Right cardiac atrium (tissue), 5 donors: ENCODE results near the gene DOK5. TPM values are rescaled to one million over a fixed set of nuclear protein-coding genes. Genes with fewer than 3 reads are reported as not detected.
A peak's percentile ranks its signal among the peaks of the same experiment; 100 is the strongest.

Experiments
- ATAC-seq, 2 donors: fragments of 200-7000 bp; cut with Tn5 transposase; one replicate each; pipeline versions ENCODE4 v1.8.0 to v1.9.1; 2020; ENCODE audit warnings: moderate library complexity in 2 of 2, mild to moderate bottlenecking in 1 of 2
- DNase-seq, 3 donors: peaks; one replicate each; pipeline ENCODE4 v3.0.0-alpha.2; 2020
- H3K27ac ChIP-seq: one replicate; pipeline ENCODE4 v1.5.1; 2013; ENCODE audit warnings: mild to moderate bottlenecking, low read length, control low read depth, moderate library complexity
- H3K27me3 ChIP-seq: one replicate; pipeline ENCODE4 v1.6.1; 2013; ENCODE audit not compliant: control insufficient read depth, insufficient read depth
- H3K4me1 ChIP-seq: one replicate; pipeline ENCODE4 v1.6.1; 2013; ENCODE audit warnings: low read length; ENCODE audit not compliant: control insufficient read depth, insufficient read depth
- H3K4me3 ChIP-seq: one replicate; pipeline ENCODE4 v1.5.1; 2013; ENCODE audit warnings: low read length, control low read depth
- H3K9me3 ChIP-seq: one replicate; pipeline ENCODE4 v1.6.1; 2013; ENCODE audit warnings: low read length; ENCODE audit not compliant: control insufficient read depth
- WGBS: extraction: QIAGEN DNeasy Blood & Tissue Kit; methylation state at CpG from one replicate; pipeline ENCODE4 v1.1.7; 2013; 5-methylcytosine and 5-hydroxymethylcytosine counted together
- intact Hi-C, 4 donors: fragments of 100-400 bp; cut with DNase I; formaldehyde crosslinking; loops; one replicate each; pipeline versions ENCODE4 v1.11.0 to v1.14.0; 2022 to 2023
- polyA plus RNA-seq: library from polyadenylated mRNA; stranded (reverse); fragments of 200-250 nt; gene quantifications from one replicate; pipeline ENCODE4 v1.2.3, GENCODE V29; 2013
- total RNA-seq, 4 donors: library from RNA; stranded (reverse); fragmentation: NEBNext Ultra II Directional; extraction: Animal tissue kit (Norgen Biotek cat#: 25700); gene quantifications; one replicate each; pipeline ENCODE4 v1.2.1, GENCODE V29; 2021
- donor health status: healthy with polysubstance abuse.
- donor health status: DM: no; HTN: yes; CAD: no.
- donor health status: DM: no; HTN: no; CAD: no.
- donor health status: DM: no; HTN: yes; CAD: no; lungs with severe emphysema.
- donor health status: DM: yes; HTN: yes; CAD: no.

DOK5 gene
- total and polyA plus RNA-seq, 5 donors, result 10.6 to 20.2 (median 16.0) TPM

- intact Hi-C loops, result no loop called here
Measured at GRCh38 chr20:54678253-54678652, 202.9 kb downstream of the DOK5 start.

DNA sequence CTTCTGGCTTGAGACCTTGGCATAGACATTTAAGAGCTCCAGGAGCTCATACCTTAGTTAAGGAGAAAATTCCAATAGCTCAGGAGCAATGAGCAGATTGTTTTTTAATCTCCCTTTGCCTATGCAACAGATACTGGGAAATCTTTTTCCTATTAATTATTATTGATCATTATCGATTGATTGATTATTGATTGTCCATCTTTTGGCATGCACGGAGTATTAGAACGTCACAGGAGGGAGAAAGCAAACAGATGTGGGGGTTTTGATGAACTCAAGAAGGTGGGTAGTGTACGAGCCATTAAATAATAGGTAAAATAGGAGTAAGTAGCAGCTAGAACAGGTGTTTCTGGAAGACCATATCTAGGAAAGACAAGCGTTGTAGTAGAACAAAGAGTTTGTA, 205.0 kb downstream of the DOK5 start:
- ATAC-seq (no peak), DNase-seq (no peak)
- H3K9me3 ChIP-seq, result no peaks in the 10 kb centered on the region
- H3K4me3 ChIP-seq, result no peak overlapping the region
- WGBS, result 39% methylated on average over 5 of the region's 5 CpGs
- intact Hi-C loops, result no loop called here
- no peaks in the 10 kb centered on the region for H3K27me3 ChIP-seq
- no peak overlapping the region for H3K27ac ChIP-seq
- no peaks in the 10 kb centered on the region for H3K4me1 ChIP-seq

More at GRCh38 chr20:54678253-54678652, 202.9 kb downstream of the DOK5 start:
- WGBS, result 69% methylated on average over 1 of the region's 1 CpG
- DNase-seq, result no peak
- no peaks in the 10 kb centered on the region for H3K4me1 ChIP-seq
- no peaks in the 10 kb centered on the region for H3K9me3 ChIP-seq
- no peaks in the 10 kb centered on the region for H3K27me3 ChIP-seq
- no peak overlapping the region for H3K27ac ChIP-seq
- no peak overlapping the region for H3K4me3 ChIP-seq
- ATAC-seq, result no peak

- Histone ChIP-seq H3K4me1 (no peaks in the 10 kb centered on the region), H3K27me3 (no peaks in the 10 kb centered on the region), H3K27ac (no peak overlapping the region), H3K9me3 (no peaks in the 10 kb centered on the region), H3K4me3 (no peak overlapping the region)
- intact Hi-C loops, result no loop called here
- WGBS, result 15% methylated on average over 14 of the region's 14 CpGs
- peak in 1 of 2 donors; percentile 33 for ATAC-seq
- DNase-seq, result peak in 2 of 3 donors; percentile 12 to 52
Measured at GRCh38 chr20:54680872-54681619, 205.7 kb downstream of the DOK5 start.

GRCh38 chr20:54681869-54682268, 206.5 kb downstream of the DOK5 start:
- H3K27me3 ChIP-seq, result no peaks in the 10 kb centered on the region
- no peaks in the 10 kb centered on the region for H3K9me3 ChIP-seq
- intact Hi-C loops, result no loop called here
- H3K27ac ChIP-seq, result no peak overlapping the region
- no peak overlapping the region for H3K4me3 ChIP-seq
- no peak for DNase-seq
- no peaks in the 10 kb centered on the region for H3K4me1 ChIP-seq
- 37% methylated on average over 6 of the region's 6 CpGs for WGBS
- ATAC-seq, result no peak

DNA sequence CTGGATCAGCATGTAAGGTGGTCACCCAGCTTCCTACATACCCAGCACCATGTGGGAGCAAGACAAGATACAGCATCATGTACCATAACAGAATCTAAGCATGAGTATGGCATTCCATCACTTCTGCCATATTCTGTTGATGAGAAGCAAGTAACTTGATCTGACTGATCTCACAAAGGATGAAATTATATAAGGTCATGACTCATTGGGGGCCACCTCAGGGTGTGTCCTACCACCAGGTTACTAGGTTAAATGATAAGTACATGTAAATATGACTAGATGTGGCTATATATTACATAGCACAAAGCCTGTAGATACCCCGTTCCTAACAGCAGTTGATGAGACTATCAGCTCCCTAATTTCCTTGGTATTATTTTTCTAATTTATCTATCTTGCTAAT, 213.1 kb downstream of the DOK5 start:
- no peak for ATAC-seq
- intact Hi-C loops, result no loop called here
- no peak overlapping the region for H3K4me3 ChIP-seq
- DNase-seq, result no peak
- WGBS, result 89% methylated on average over 1 of the region's 1 CpG
- no peaks in the 10 kb centered on the region for H3K4me1 ChIP-seq
- H3K27me3 ChIP-seq, result no peaks in the 10 kb centered on the region
- H3K27ac ChIP-seq, result no peak overlapping the region
- no peaks in the 10 kb centered on the region for H3K9me3 ChIP-seq

DNA sequence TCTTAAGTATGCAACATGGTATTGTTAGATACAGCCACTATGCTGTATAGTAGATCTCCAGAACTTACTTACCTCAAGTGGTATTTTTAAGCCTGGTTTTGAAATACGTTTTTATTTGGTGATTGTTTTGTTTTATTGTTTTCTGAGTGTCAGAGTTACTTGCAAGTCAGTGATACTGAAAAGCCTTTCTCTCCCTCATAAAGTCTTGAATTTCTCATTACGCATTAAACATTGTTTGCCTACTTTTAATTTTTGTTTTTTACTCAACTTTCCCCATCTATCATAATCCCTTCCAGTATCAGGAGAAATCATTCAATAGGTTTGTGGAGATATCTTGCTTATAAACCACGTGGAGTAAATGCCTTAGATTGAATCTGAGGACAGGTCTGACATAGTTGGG, 214.9 kb downstream of the DOK5 start:
- no peaks in the 10 kb centered on the region for H3K27me3 ChIP-seq
- H3K27ac ChIP-seq, result no peak overlapping the region
- no peak overlapping the region for H3K4me3 ChIP-seq
- intact Hi-C loops, result no loop called here
- no peak for DNase-seq
- H3K4me1 ChIP-seq, result no peaks in the 10 kb centered on the region
- 68% methylated on average over 3 of the region's 3 CpGs for WGBS
- ATAC-seq, result no peak
- H3K9me3 ChIP-seq, result no peaks in the 10 kb centered on the region

DNA sequence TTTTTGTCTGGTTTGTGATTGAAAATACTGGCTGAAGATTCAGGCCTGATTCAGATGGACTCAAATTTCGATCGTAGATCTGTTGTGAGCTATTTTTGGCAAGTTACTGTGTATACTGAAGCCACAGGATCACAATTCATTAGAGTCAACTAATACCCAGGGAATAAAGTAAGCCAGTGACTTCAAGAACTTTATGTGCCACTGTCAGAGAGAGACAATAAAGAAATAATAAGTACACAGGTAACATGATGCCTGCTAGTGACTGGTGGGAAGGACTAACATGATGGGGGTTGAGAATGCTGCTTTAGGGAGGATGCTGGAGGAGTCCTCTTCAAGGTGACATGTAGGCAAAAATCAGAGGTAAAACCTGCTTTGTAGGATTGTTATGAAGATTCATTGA, 215.9 kb downstream of the DOK5 start:
- no peak for ATAC-seq
- Histone ChIP-seq H3K9me3 (no peaks in the 10 kb centered on the region), H3K4me3 (no peak overlapping the region), H3K27me3 (no peaks in the 10 kb centered on the region), H3K4me1 (no peaks in the 10 kb centered on the region), H3K27ac (no peak overlapping the region)
- no peak for DNase-seq
- intact Hi-C loops, result no loop called here
- 50% methylated on average over 2 of the region's 2 CpGs for WGBS

- WGBS, result 57% methylated on average over 4 of the region's 4 CpGs
- intact Hi-C loops, result no loop called here
- Histone ChIP-seq H3K4me1 (no peaks in the 10 kb centered on the region), H3K9me3 (no peaks in the 10 kb centered on the region), H3K27ac (no peak overlapping the region), H3K4me3 (no peak overlapping the region), H3K27me3 (no peaks in the 10 kb centered on the region)
- no peak for DNase-seq
- no peak for ATAC-seq
Measured at GRCh38 chr20:54692168-54692887, 216.9 kb downstream of the DOK5 start.

DNA sequence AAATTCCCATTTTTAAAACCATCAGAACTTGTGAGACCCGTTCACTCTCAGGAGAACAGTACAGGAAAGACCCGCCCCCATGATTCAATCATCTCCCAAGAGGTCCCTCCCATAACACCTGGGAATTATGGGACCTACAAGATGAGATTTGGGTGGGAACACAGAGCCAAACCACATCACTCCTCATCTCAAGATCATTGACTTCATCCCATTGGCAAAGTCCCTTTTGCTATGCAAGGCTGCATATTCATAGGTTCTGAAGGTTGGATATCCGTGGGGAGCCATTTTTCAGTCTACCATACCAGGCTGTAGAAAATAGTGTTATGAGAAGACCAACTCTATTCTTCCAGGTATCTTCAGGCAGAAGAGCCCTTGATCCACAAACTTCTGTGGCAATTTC, 219.1 kb downstream of the DOK5 start:
- H3K4me3 ChIP-seq, result no peak overlapping the region
- H3K27ac ChIP-seq, result no peak overlapping the region
- WGBS, result 88% methylated on average over 3 of the region's 3 CpGs
- no peaks in the 10 kb centered on the region for H3K9me3 ChIP-seq
- ATAC-seq, result no peak
- no peaks in the 10 kb centered on the region for H3K27me3 ChIP-seq
- intact Hi-C loops, result no loop called here
- no peaks in the 10 kb centered on the region for H3K4me1 ChIP-seq
- no peak for DNase-seq

GRCh38 chr20:54698373-54698772, 223.0 kb downstream of the DOK5 start:
- Histone ChIP-seq H3K4me3 (no peak overlapping the region), H3K4me1 (no peaks in the 10 kb centered on the region), H3K27me3 (no peaks in the 10 kb centered on the region), H3K9me3 (no peaks in the 10 kb centered on the region), H3K27ac (no peak overlapping the region)
- WGBS, result 57% methylated on average over 1 of the region's 1 CpG
- DNase-seq (no peak), ATAC-seq (no peak)
- intact Hi-C loops, result no loop called here
